HEK293 (cell line): Measurements from ENCODE around the gene LY6G6F.

Experiments used
- FEZF1 ChIP-seq: fragments of 450-650 bp; formaldehyde crosslinking; IDR thresholded peaks from 2 replicates; pipeline ENCODE4 v1.5.1; 2016; ENCODE audit warnings: missing biosample characterization, missing genetic modification characterization
- GLIS1 ChIP-seq: fragments of 450-650 bp; formaldehyde crosslinking; IDR thresholded peaks from 2 replicates; pipeline ENCODE4 v1.5.1; 2016; ENCODE audit warnings: missing biosample characterization, missing genetic modification characterization
- GLIS2 ChIP-seq: fragments of 450-650 bp; formaldehyde crosslinking; IDR thresholded peaks from 2 replicates; pipeline ENCODE4 v1.5.1; 2016; ENCODE audit warnings: missing biosample characterization, missing genetic modification characterization
- KLF1 ChIP-seq: fragments of 450-650 bp; formaldehyde crosslinking; IDR thresholded peaks from 2 replicates; pipeline ENCODE4 v1.5.1; 2016; ENCODE audit warnings: missing biosample characterization, missing genetic modification characterization
- KLF8 ChIP-seq: fragments of 450-650 bp; formaldehyde crosslinking; IDR thresholded peaks from 2 replicates; pipeline ENCODE4 v1.5.1; 2016; ENCODE audit warnings: missing biosample characterization, missing genetic modification characterization
- KLF9 ChIP-seq: fragments of 450-650 bp; formaldehyde crosslinking; IDR thresholded peaks from 2 replicates; pipeline ENCODE4 v1.5.1; 2016; ENCODE audit warnings: missing biosample characterization, missing genetic modification characterization, low read depth
- SP7 ChIP-seq: fragments of 450-650 bp; formaldehyde crosslinking; IDR thresholded peaks from 2 replicates; pipeline ENCODE4 v1.5.1; 2016; ENCODE audit warnings: missing biosample characterization, missing genetic modification characterization
- ZBTB20 ChIP-seq: fragments of 450-650 bp; formaldehyde crosslinking; IDR thresholded peaks from 2 replicates; pipeline ENCODE4 v1.5.1; 2016; ENCODE audit warnings: missing biosample characterization, missing genetic modification characterization
- ZBTB8A ChIP-seq: fragments of 450-650 bp; formaldehyde crosslinking; IDR thresholded peaks from 2 replicates; pipeline ENCODE4 v1.5.1; 2016; ENCODE audit warnings: missing biosample characterization, missing genetic modification characterization
- ZNF140 ChIP-seq: fragments of 450-650 bp; formaldehyde crosslinking; IDR thresholded peaks from 2 replicates; pipeline ENCODE4 v1.5.1; 2016; ENCODE audit warnings: missing biosample characterization, missing genetic modification characterization
- ZNF394 ChIP-seq: fragments of 450-650 bp; formaldehyde crosslinking; IDR thresholded peaks from 2 replicates; pipeline ENCODE4 v1.5.1; 2016; ENCODE audit warnings: missing biosample characterization, missing genetic modification characterization, mild to moderate bottlenecking, moderate library complexity, borderline replicate concordance
- ZNF423 ChIP-seq: fragments of 450-650 bp; formaldehyde crosslinking; IDR thresholded peaks from 2 replicates; pipeline ENCODE4 v1.5.1; 2016; ENCODE audit warnings: missing biosample characterization, missing genetic modification characterization
- ZNF558 ChIP-seq: fragments of 450-650 bp; formaldehyde crosslinking; IDR thresholded peaks from 2 replicates; pipeline ENCODE4 v1.5.1; 2016; ENCODE audit warnings: missing biosample characterization, missing genetic modification characterization
- ZNF747 ChIP-seq: fragments of 450-650 bp; formaldehyde crosslinking; IDR thresholded peaks from 2 replicates; pipeline ENCODE4 v1.5.1; 2016; ENCODE audit warnings: missing biosample characterization, missing genetic modification characterization
- ZSCAN30 ChIP-seq: fragments of 450-650 bp; IDR thresholded peaks from 2 replicates; pipeline ENCODE4 v1.5.1; 2018; ENCODE audit warnings: missing biosample characterization, mild to moderate bottlenecking, missing genetic modification characterization, moderate library complexity
- TF ChIP-seq, protein P1 (sequence below): fragments of 450-650 bp; formaldehyde crosslinking; optimal IDR thresholded peaks from 2 replicates; pipeline ENCODE3; 2016; ENCODE audit warnings: missing biosample characterization, mild to moderate bottlenecking, missing genetic modification characterization
- TF ChIP-seq, protein P2 (sequence below): fragments of 450-650 bp; formaldehyde crosslinking; IDR thresholded peaks from 2 replicates; pipeline ENCODE4 v1.5.1; 2016; ENCODE audit warnings: missing biosample characterization, missing genetic modification characterization
- TF ChIP-seq, protein P3 (sequence below): fragments of 450-650 bp; formaldehyde crosslinking; IDR thresholded peaks from 2 replicates; pipeline ENCODE4 v1.5.0; 2017; ENCODE audit warnings: missing biosample characterization, missing genetic modification characterization, borderline replicate concordance
- TF ChIP-seq, protein P4 (sequence below): fragments of 450-650 bp; formaldehyde crosslinking; IDR thresholded peaks from 2 replicates; pipeline ENCODE4 v1.5.1; 2016; ENCODE audit warnings: missing biosample characterization, missing genetic modification characterization

LY6G6F gene

DNA sequence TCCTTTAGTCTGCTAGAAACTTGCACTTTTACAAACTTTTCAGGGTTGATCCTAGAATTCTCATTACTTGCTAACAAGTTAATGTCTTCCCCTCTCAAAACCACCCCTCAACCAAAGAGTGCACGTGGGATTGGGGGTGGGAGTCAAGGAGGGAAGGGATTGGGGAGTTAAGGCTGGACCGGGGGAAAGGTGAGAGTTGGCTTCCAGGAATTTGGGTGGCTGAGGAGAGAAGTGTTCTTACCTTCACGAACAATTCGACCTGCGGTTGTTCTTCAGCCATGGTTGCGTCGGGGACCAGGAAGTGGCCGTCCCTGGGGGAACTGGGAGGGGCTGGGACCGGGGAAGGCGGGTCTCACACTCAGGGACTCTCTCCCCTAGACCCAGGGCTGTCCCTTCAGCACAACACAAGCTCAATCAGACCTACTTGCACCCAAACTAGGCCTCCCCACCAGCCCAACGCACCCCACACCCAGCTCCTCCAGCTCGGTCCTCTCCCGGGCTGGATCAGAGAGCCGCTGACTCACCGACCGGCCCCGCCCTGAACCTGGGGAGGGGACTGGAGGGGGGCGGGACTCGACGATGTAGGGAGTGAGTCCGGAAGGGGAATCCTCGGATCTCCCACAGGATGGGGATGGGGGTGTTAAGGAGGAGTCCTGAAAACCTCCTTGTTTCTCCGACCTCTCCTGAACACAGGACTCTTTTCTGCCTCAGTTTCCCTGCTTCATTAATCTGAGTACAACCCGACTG, 29.5 kb downstream of the LY6G6F start, which contains the start of gene CLIC1 (continued):
- TF ChIP-seq SP7 (tag by site-specific recombination) (peak; percentile 55; the same call in 1 of the 2 replicates), ZNF423 (0 out of 2 replicates have a peak, but pooled peaks have one; percentile 23), GLIS2 (tag by site-specific recombination) (peak; percentile 93), ZNF558 (no peak), KLF9 (tag by site-specific recombination) (peak; percentile 91), KLF1 (tag by site-specific recombination) (peak; percentile 89), FEZF1 (tag by site-specific recombination) (no peak), ZBTB8A (tag by site-specific recombination) (peak; percentile 34; the same call in 1 of the 2 replicates), ZSCAN30 (tag by site-specific recombination) (peak; percentile 33; the same call in 1 of the 2 replicates), ZBTB20 (peak; percentile 66), ZNF747 (tag by site-specific recombination) (no peak), ZNF140 (tag by site-specific recombination) (no peak), ZNF394 (tag by site-specific recombination) (peak; percentile 61; the same call in 1 of the 2 replicates), KLF8 (tag by site-specific recombination) (peak; percentile 91), GLIS1 (peak; percentile 75)
- TF ChIP-seq, protein P1, sequence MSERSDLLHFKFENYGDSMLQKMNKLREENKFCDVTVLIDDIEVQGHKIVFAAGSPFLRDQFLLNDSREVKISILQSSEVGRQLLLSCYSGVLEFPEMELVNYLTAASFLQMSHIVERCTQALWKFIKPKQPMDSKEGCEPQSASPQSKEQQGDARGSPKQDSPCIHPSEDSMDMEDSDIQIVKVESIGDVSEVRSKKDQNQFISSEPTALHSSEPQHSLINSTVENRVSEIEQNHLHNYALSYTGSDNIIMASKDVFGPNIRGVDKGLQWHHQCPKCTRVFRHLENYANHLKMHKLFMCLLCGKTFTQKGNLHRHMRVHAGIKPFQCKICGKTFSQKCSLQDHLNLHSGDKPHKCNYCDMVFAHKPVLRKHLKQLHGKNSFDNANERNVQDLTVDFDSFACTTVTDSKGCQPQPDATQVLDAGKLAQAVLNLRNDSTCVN (tag by site-specific recombination), result no peak
- TF ChIP-seq, protein P2, sequence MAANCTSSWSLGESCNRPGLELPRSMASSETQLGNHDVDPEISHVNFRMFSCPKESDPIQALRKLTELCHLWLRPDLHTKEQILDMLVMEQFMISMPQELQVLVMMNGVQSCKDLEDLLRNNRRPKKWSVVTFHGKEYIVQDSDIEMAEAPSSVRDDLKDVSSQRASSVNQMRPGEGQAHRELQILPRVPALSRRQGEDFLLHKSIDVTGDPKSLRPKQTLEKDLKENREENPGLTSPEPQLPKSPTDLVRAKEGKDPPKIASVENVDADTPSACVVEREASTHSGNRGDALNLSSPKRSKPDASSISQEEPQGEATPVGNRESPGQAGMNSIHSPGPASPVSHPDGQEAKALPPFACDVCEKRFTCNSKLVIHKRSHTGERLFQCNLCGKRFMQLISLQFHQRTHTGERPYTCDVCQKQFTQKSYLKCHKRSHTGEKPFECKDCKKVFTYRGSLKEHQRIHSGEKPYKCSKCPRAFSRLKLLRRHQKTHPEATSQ (tag by site-specific recombination), result peak; percentile 76; the same call in 1 of the 2 replicates
- TF ChIP-seq, protein P3, sequence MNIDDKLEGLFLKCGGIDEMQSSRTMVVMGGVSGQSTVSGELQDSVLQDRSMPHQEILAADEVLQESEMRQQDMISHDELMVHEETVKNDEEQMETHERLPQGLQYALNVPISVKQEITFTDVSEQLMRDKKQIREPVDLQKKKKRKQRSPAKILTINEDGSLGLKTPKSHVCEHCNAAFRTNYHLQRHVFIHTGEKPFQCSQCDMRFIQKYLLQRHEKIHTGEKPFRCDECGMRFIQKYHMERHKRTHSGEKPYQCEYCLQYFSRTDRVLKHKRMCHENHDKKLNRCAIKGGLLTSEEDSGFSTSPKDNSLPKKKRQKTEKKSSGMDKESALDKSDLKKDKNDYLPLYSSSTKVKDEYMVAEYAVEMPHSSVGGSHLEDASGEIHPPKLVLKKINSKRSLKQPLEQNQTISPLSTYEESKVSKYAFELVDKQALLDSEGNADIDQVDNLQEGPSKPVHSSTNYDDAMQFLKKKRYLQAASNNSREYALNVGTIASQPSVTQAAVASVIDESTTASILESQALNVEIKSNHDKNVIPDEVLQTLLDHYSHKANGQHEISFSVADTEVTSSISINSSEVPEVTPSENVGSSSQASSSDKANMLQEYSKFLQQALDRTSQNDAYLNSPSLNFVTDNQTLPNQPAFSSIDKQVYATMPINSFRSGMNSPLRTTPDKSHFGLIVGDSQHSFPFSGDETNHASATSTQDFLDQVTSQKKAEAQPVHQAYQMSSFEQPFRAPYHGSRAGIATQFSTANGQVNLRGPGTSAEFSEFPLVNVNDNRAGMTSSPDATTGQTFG (tag by site-specific recombination), result no peak
- TF ChIP-seq, protein P4, sequence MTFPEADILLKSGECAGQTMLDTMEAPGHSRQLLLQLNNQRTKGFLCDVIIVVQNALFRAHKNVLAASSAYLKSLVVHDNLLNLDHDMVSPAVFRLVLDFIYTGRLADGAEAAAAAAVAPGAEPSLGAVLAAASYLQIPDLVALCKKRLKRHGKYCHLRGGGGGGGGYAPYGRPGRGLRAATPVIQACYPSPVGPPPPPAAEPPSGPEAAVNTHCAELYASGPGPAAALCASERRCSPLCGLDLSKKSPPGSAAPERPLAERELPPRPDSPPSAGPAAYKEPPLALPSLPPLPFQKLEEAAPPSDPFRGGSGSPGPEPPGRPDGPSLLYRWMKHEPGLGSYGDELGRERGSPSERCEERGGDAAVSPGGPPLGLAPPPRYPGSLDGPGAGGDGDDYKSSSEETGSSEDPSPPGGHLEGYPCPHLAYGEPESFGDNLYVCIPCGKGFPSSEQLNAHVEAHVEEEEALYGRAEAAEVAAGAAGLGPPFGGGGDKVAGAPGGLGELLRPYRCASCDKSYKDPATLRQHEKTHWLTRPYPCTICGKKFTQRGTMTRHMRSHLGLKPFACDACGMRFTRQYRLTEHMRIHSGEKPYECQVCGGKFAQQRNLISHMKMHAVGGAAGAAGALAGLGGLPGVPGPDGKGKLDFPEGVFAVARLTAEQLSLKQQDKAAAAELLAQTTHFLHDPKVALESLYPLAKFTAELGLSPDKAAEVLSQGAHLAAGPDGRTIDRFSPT (tag by site-specific recombination), result no peak
